HepG2 (cell line): ENCODE data around the gene CAMSAP1. TPM values are rescaled to one million over a fixed set of nuclear protein-coding genes. Genes with fewer than 3 reads are reported as not detected.

Source experiments
- BATF2 ChIP-seq: sonication (generic); formaldehyde crosslinking; IDR thresholded peaks from 2 replicates; pipeline ENCODE4 v1.8.0; 2022; ENCODE audit warnings: mild to moderate bottlenecking, missing genetic modification reagents, moderate library complexity
- BHLHE40 ChIP-seq: IDR thresholded peaks from 2 replicates; pipeline ENCODE4 v1.6.1; 2011; ENCODE audit warnings: low read length, improper control_type of control experiment
- CHD4 ChIP-seq: fragments of 200-600 bp; sonication (generic); IDR thresholded peaks from 2 replicates; pipeline ENCODE4 v1.7.0; 2017; ENCODE audit warnings: mild to moderate bottlenecking, low read length, borderline replicate concordance
- FOXK2 ChIP-seq: fragments of 450-650 bp; IDR thresholded peaks from 2 replicates; pipeline ENCODE4 v1.6.1; 2016
- HOXA9 ChIP-seq: sonication (generic); formaldehyde crosslinking; IDR thresholded peaks from 2 replicates; pipeline ENCODE4 v1.8.1; 2022; ENCODE audit warnings: missing genetic modification reagents, mild to moderate bottlenecking, moderate library complexity, borderline replicate concordance
- ISX ChIP-seq: sonication (generic); formaldehyde crosslinking; conservative IDR thresholded peaks from 2 replicates; pipeline ENCODE4 v1.5.0; 2020; ENCODE audit warnings: missing genetic modification reagents
- MAFK ChIP-seq, 2 experiments: IDR thresholded peaks in 1 of 2; conservative IDR thresholded peaks in 1 of 2; 2 replicates each; pipeline ENCODE4 v1.6.1; 2011; ENCODE audit warnings: improper control_type of control experiment in 2 of 2, low read length in 2 of 2
- RNF219 ChIP-seq: sonication (generic); formaldehyde crosslinking; IDR thresholded peaks from 2 replicates; pipeline ENCODE4 v1.5.0; 2020; ENCODE audit warnings: mild to moderate bottlenecking, missing genetic modification reagents
- SP4 ChIP-seq: sonication (generic); formaldehyde crosslinking; IDR thresholded peaks from 2 replicates; pipeline ENCODE4 v1.8.1; 2023; ENCODE audit warnings: mild to moderate bottlenecking, missing genetic modification reagents
- ZBTB4 ChIP-seq: sonication (generic); formaldehyde crosslinking; IDR thresholded peaks from 2 replicates; pipeline ENCODE4 v1.4.0; 2020; ENCODE audit warnings: missing genetic modification reagents, mild to moderate bottlenecking, borderline replicate concordance
- ZNF10 ChIP-seq: sonication (generic); formaldehyde crosslinking; IDR thresholded peaks from 2 replicates; pipeline ENCODE4 v1.4.0; 2020; ENCODE audit warnings: mild to moderate bottlenecking, low read depth, missing genetic modification reagents, borderline replicate concordance
- ZNF17 ChIP-seq: sonication (generic); formaldehyde crosslinking; IDR thresholded peaks from 2 replicates; pipeline ENCODE4 v1.5.0; 2020; ENCODE audit warnings: mild to moderate bottlenecking, missing genetic modification reagents
- ZNF350 ChIP-seq: sonication (generic); formaldehyde crosslinking; IDR thresholded peaks from 2 replicates; pipeline ENCODE4 v1.4.0; 2020; ENCODE audit warnings: mild to moderate bottlenecking, low read depth, missing genetic modification reagents, borderline replicate concordance
- ZNF382 ChIP-seq: sonication (generic); formaldehyde crosslinking; IDR thresholded peaks from 2 replicates; pipeline ENCODE4 v1.5.0; 2020; ENCODE audit warnings: missing genetic modification reagents, mild to moderate bottlenecking, borderline replicate concordance
- ZNF570 ChIP-seq: sonication (generic); formaldehyde crosslinking; IDR thresholded peaks from 2 replicates; pipeline ENCODE4 v1.4.0; 2020; ENCODE audit warnings: mild to moderate bottlenecking, missing genetic modification reagents, borderline replicate concordance
- ZNF607 ChIP-seq: sonication (generic); formaldehyde crosslinking; IDR thresholded peaks from 2 replicates; pipeline ENCODE4 v1.5.1; 2020; ENCODE audit warnings: missing genetic modification reagents, mild to moderate bottlenecking, borderline replicate concordance
- ZNF747 ChIP-seq: sonication (generic); formaldehyde crosslinking; IDR thresholded peaks from 2 replicates; pipeline ENCODE4 v1.8.1; 2023; ENCODE audit warnings: missing genetic modification reagents, mild to moderate bottlenecking, borderline replicate concordance
- ZNF766 ChIP-seq: sonication (generic); formaldehyde crosslinking; IDR thresholded peaks from 2 replicates; pipeline ENCODE4 v1.5.0; 2020; ENCODE audit warnings: missing genetic modification reagents, borderline replicate concordance
- ZNF788 ChIP-seq: sonication (generic); formaldehyde crosslinking; IDR thresholded peaks from 2 replicates; pipeline ENCODE4 v1.5.0; 2020; ENCODE audit warnings: mild to moderate bottlenecking, missing genetic modification reagents, borderline replicate concordance
- ZNF839 ChIP-seq: sonication (generic); formaldehyde crosslinking; IDR thresholded peaks from 2 replicates; pipeline ENCODE4 v1.4.0; 2020; ENCODE audit warnings: missing genetic modification reagents, mild to moderate bottlenecking, borderline replicate concordance
- ZNF883 ChIP-seq: sonication (generic); formaldehyde crosslinking; IDR thresholded peaks from 2 replicates; pipeline ENCODE4 v1.5.1; 2020; ENCODE audit warnings: mild to moderate bottlenecking, missing genetic modification reagents; ENCODE audit errors: not compliant biosample characterization
- polyA plus RNA-seq, 8 experiments: library from polyadenylated mRNA; depleted of rRNA in 3 of 8; stranded (reverse) in 7 of 8; unstranded in 1 of 8; fragments of >200 nt; fragmentation: Illumina TruSeq in 4 of 8; extraction: Trizol in 4 of 8; gene quantifications; 2 replicates each; pipeline versions ENCODE4 v1.2.1 to v1.2.3, GENCODE V29; 2011 to 2016; ENCODE audit warnings: low read depth in 4 of 8, missing spikeins in 1 of 8, mixed read lengths in 1 of 8; ENCODE audit not compliant: insufficient read depth in 1 of 8
- total RNA-seq, 5 experiments: library from RNA; depleted of rRNA; stranded (reverse); fragments of >200 nt; fragmentation: Illumina TruSeq; extraction: Trizol; gene quantifications; 2 replicates each; pipeline ENCODE4 v1.2.3, GENCODE V29; 2016; ENCODE audit warnings: low read depth in 1 of 5
- TF ChIP-seq, protein P1 (sequence below): sonication (generic); formaldehyde crosslinking; IDR thresholded peaks from 2 replicates; pipeline ENCODE4 v1.4.0; 2020; ENCODE audit warnings: missing genetic modification reagents

The CAMSAP1 gene
- total and polyA plus RNA-seq, 2 of the 13 experiments (the other 11 are each of a cell fraction or from before 2014, with no cell fraction given) = 3.8 to 12.4 TPM

GRCh38 chr9:135908093-135908753 is 877 bp upstream of the CAMSAP1 start (continued):
- TF ChIP-seq BHLHE40 (no peak), BATF2 (no peak), HOXA9 (CRISPR knock-in tag) (0 out of 2 replicates have a peak, but pooled peaks have one; percentile 34), ZNF10 (CRISPR knock-in tag) (no peak), ZNF382 (no peak), MAFK (conservative IDR thresholded peaks at IDR 0.05 in 1 of 2, IDR thresholded peaks at IDR 0.05 in 1 of 2; ENCODE audit: low read length in 2 of 2) (no peak), ZNF883 (CRISPR knock-in tag) (no peak), ZNF17 (CRISPR knock-in tag) (no peak), SP4 (CRISPR knock-in tag) (no peak), ZNF570 (CRISPR knock-in tag) (no peak), ZNF766 (CRISPR knock-in tag) (no peak), RNF219 (CRISPR knock-in tag) (no peak), ZNF788 (CRISPR knock-in tag) (0 out of 2 replicates have a peak, but pooled peaks have one; percentile 21), CHD4 (no peak), ZNF839 (CRISPR knock-in tag) (no peak), ZNF607 (CRISPR knock-in tag) (peak; percentile 65; the same call in 1 of the 2 replicates), ZBTB4 (CRISPR knock-in tag) (no peak), ZNF350 (no peak), FOXK2 (no peak), ZNF747 (CRISPR knock-in tag) (0 out of 2 replicates have a peak, but pooled peaks have one; percentile 2), ISX (peak; percentile 62; the same call in 1 of the 2 replicates)
- TF ChIP-seq, protein P1, sequence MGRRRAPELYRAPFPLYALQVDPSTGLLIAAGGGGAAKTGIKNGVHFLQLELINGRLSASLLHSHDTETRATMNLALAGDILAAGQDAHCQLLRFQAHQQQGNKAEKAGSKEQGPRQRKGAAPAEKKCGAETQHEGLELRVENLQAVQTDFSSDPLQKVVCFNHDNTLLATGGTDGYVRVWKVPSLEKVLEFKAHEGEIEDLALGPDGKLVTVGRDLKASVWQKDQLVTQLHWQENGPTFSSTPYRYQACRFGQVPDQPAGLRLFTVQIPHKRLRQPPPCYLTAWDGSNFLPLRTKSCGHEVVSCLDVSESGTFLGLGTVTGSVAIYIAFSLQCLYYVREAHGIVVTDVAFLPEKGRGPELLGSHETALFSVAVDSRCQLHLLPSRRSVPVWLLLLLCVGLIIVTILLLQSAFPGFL (CRISPR knock-in tag) = 0 out of 2 replicates have a peak, but pooled peaks have one; percentile 34
